ENCODE results near the gene CEP19. TPM values are rescaled to one million over a fixed set of nuclear protein-coding genes. Genes with fewer than 3 reads are reported as not detected.

CEP19 gene
- total RNA-seq, 2 donors from 2014 or later, result 3.1 to 4.5 TPM

GRCh38 chr3:196737655-196738054 is 25.6 kb upstream of the CEP19 start:
- peaks cover 14% of the 10 kb centered on the region for H3K36me3 ChIP-seq (ENCODE audit: control insufficient read depth, insufficient read depth, low read length)
- H3K9ac ChIP-seq (ENCODE audit: extremely low read depth, low read length, poor library complexity, severe bottlenecking), result no peak overlapping the region
- H3K36me3 Mint-ChIP-seq (ENCODE audit: low read depth), result peaks cover 27% of the 10 kb centered on the region
- H3K9me3 ChIP-seq (ENCODE audit: control insufficient read depth, low read length), result peaks cover 6% of the 10 kb centered on the region
- peaks cover 11% of the 10 kb centered on the region for H3K9me3 Mint-ChIP-seq
- no peak overlapping the region for H3K4me3 ChIP-seq (ENCODE audit: low read length)
- WGBS, 2 experiments (ENCODE audit: insufficient coverage in 1 of 2, insufficient read length in 1 of 2), result 91% methylated on average over 6 of the region's 6 CpGs
- H3K27me3 Mint-ChIP-seq (ENCODE audit: insufficient read depth), result no peaks in the 10 kb centered on the region
- H3K4me1 ChIP-seq (ENCODE audit: control insufficient read depth, insufficient read depth, low read length), result no peaks in the 10 kb centered on the region
- no peak for TF ChIP-seq CTCF (conservative IDR thresholded peaks at IDR 0.05)
- no peak for DNase-seq
- H3K27ac Mint-ChIP-seq, result no peak overlapping the region
- H3K4me1 Mint-ChIP-seq, result peaks cover 4% of the 10 kb centered on the region
- no peak overlapping the region for H3K4me3 Mint-ChIP-seq
- no peaks in the 10 kb centered on the region for H3K27me3 ChIP-seq (ENCODE audit: control insufficient read depth, insufficient read depth, low read length, poor library complexity, severe bottlenecking)
- H3K27ac ChIP-seq (ENCODE audit: low read depth, low read length), result no peak overlapping the region

- no peak overlapping the region for H3K27ac ChIP-seq (ENCODE audit: low read depth, low read length)
- Mint-ChIP-seq H3K36me3 (ENCODE audit: low read depth) (peaks cover 26% of the 10 kb centered on the region), H3K4me1 (peaks cover 4% of the 10 kb centered on the region), H3K27me3 (ENCODE audit: insufficient read depth) (no peaks in the 10 kb centered on the region), H3K9me3 (peaks cover 11% of the 10 kb centered on the region), H3K27ac (no peak overlapping the region), H3K4me3 (no peak overlapping the region)
- no peak for DNase-seq
- no peak overlapping the region for H3K9ac ChIP-seq (ENCODE audit: extremely low read depth, low read length, poor library complexity, severe bottlenecking)
- WGBS, 2 experiments (ENCODE audit: insufficient coverage in 1 of 2, insufficient read length in 1 of 2), result 97 to 100% methylated on average over 3 to 4 of the region's 4 CpGs
- peaks cover 6% of the 10 kb centered on the region for H3K9me3 ChIP-seq (ENCODE audit: control insufficient read depth, low read length)
- H3K4me1 ChIP-seq (ENCODE audit: control insufficient read depth, insufficient read depth, low read length), result no peaks in the 10 kb centered on the region
- peaks cover 14% of the 10 kb centered on the region for H3K36me3 ChIP-seq (ENCODE audit: control insufficient read depth, insufficient read depth, low read length)
- no peaks in the 10 kb centered on the region for H3K27me3 ChIP-seq (ENCODE audit: control insufficient read depth, insufficient read depth, low read length, poor library complexity, severe bottlenecking)
- TF ChIP-seq CTCF (conservative IDR thresholded peaks at IDR 0.05), result no peak
- no peak overlapping the region for H3K4me3 ChIP-seq (ENCODE audit: low read length)
These were observed 24.8 kb upstream of the CEP19 start for GRCh38 chr3:196736670-196737374.

GRCh38 chr3:196735751-196736150 is 23.7 kb upstream of the CEP19 start:
- Histone ChIP-seq H3K9ac (ENCODE audit: extremely low read depth, low read length, poor library complexity, severe bottlenecking) (no peak overlapping the region), H3K36me3 (ENCODE audit: control insufficient read depth, insufficient read depth, low read length) (peaks cover 21% of the 10 kb centered on the region), H3K27ac (ENCODE audit: low read depth, low read length) (no peak overlapping the region), H3K4me3 (ENCODE audit: low read length) (no peak overlapping the region), H3K4me1 (ENCODE audit: control insufficient read depth, insufficient read depth, low read length) (no peaks in the 10 kb centered on the region), H3K9me3 (ENCODE audit: control insufficient read depth, low read length) (peaks cover 6% of the 10 kb centered on the region), H3K27me3 (ENCODE audit: control insufficient read depth, insufficient read depth, low read length, poor library complexity, severe bottlenecking) (no peaks in the 10 kb centered on the region)
- Mint-ChIP-seq H3K27me3 (ENCODE audit: insufficient read depth) (no peaks in the 10 kb centered on the region), H3K36me3 (ENCODE audit: low read depth) (peaks cover 30% of the 10 kb centered on the region), H3K4me3 (no peak overlapping the region), H3K9me3 (peaks cover 11% of the 10 kb centered on the region), H3K27ac (no peak overlapping the region), H3K4me1 (no peaks in the 10 kb centered on the region)
- DNase-seq, result no peak
- TF ChIP-seq CTCF (conservative IDR thresholded peaks at IDR 0.05), result no peak
- WGBS, 2 experiments (ENCODE audit: insufficient coverage in 1 of 2, insufficient read length in 1 of 2), result 98 to 100% methylated on average over 3 of the region's 3 CpGs
